GM12874 (cell line): ENCODE data around the gene MXD4.

Experiments
- TF ChIP-seq, protein P1 (sequence below): IDR thresholded peaks from 2 replicates; pipeline ENCODE4 v1.5.1; 2011; ENCODE audit warnings: low read depth, mild to moderate bottlenecking, control low read depth, low read length, moderate library complexity; ENCODE audit not compliant: insufficient read depth

Gene MXD4

DNA sequence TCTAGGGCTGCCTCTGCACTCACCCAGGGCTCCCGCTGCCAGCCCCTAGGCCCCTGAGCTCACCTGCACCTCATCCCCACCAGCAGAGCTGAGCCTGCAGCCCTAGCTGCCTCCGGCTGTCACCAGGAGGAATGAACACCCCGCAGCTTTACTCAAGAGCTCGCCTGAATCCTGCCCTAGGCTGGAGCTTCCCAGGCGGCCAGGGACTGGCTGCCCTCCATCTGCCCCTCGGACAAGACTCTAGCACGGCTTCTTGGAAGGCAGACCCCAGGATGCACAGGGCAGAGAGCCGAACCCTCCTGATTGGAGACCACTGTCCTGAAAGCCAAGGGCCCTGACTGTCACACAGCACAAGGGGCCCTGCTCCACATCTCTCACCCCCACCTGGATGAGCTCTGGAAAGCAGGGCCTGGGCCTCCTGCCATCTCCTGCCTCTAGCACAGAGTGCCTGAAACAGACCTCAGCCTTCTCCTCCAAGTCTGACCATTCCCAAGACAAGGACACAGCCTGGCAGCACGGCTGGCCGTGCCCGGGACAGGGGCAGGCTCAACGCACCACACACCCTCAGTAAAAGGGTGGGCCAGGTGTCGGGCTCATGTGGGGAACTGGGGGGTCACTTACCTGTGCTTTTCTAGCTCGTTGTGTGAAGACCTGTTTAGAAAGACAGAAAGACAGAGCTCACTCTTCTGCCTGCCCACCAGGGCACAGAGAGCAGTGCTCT lies 4.4 kb downstream of the MXD4 start:
- TF ChIP-seq, protein P1, sequence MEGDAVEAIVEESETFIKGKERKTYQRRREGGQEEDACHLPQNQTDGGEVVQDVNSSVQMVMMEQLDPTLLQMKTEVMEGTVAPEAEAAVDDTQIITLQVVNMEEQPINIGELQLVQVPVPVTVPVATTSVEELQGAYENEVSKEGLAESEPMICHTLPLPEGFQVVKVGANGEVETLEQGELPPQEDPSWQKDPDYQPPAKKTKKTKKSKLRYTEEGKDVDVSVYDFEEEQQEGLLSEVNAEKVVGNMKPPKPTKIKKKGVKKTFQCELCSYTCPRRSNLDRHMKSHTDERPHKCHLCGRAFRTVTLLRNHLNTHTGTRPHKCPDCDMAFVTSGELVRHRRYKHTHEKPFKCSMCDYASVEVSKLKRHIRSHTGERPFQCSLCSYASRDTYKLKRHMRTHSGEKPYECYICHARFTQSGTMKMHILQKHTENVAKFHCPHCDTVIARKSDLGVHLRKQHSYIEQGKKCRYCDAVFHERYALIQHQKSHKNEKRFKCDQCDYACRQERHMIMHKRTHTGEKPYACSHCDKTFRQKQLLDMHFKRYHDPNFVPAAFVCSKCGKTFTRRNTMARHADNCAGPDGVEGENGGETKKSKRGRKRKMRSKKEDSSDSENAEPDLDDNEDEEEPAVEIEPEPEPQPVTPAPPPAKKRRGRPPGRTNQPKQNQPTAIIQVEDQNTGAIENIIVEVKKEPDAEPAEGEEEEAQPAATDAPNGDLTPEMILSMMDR = no peak

DNA sequence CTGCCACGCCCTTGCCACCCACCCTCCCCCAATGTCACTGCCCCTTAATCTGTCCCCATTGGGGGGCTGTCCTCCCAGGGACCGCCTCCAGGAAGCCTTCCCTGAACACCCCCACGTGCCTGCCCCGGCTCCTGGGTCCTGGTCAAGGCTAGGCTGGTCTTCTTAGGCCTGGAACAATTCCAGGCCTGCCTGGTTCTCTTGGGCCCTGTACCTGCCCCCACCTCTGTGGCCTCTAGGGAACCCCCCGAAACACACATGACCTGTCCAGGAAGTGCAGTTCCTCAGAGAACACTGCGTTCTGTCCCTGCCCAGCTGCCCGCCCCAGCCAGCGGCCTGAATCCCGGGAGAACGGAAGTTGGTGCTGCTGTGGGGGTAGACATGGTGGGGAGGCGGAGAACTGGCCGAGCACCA lies 5.1 kb downstream of the MXD4 start:
- TF ChIP-seq, protein P1 = no peak

DNA sequence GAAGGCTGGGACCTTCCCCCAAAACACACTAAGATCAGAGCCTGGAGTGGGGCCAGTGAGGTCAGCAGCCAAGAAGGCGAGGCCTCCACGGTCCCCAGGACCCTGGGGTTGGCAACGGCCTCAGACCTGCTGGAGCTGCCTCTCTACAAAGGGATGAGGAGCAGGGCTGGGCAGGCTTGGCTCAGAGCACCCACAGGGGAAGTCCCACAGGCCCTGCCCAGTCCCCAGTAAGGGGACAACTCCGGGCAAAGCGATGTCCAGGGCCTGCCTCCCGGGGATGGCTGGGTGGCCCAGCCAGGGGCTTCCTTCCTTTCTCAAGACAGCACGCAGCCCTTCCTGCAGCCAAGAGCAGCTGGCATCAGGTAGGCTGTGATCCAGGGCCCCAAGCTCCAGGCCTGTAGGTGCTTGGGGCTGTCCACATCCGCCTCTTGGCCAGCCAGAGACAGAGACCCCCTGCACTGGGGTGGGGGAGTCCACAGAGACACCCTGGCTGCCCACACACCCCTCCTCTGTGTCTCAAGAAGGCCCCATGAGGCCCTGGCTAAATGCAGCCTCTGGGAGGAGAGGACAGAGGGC lies 5.7 kb downstream of the MXD4 start:
- TF ChIP-seq, protein P1 = no peak

DNA sequence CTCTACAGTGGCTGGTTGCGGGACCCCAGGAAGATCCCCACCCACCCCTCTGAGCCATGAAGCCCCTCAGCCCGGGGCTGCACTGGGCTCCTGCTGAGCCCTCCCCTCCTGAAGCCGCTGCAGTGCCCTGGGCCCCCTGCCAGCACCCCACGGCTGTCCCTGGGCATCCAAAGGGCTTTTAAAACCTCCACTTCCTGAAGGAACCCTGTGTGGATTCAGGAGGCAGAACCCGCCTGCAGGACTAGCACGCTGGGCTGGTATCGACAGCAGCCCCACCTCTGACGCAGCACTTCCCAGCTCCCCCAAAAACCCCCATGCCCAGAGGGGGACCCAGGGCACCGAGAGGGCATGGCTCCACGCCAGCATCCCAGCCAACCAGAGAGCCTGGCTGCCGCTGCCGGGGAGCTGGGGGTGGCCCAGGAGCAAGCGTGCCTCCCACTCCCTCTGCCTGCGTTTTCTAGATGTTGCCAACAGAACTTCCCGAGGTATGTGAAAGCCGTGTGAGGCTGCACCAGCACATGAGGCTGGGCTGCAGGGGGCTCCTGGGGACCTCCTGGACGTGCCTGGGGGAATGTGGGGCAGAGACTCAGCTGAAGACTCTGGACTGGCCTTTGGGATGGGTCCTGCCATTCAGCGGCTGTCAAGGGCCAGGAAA lies 6.3 kb downstream of the MXD4 start:
- TF ChIP-seq, protein P1 = no peak

DNA sequence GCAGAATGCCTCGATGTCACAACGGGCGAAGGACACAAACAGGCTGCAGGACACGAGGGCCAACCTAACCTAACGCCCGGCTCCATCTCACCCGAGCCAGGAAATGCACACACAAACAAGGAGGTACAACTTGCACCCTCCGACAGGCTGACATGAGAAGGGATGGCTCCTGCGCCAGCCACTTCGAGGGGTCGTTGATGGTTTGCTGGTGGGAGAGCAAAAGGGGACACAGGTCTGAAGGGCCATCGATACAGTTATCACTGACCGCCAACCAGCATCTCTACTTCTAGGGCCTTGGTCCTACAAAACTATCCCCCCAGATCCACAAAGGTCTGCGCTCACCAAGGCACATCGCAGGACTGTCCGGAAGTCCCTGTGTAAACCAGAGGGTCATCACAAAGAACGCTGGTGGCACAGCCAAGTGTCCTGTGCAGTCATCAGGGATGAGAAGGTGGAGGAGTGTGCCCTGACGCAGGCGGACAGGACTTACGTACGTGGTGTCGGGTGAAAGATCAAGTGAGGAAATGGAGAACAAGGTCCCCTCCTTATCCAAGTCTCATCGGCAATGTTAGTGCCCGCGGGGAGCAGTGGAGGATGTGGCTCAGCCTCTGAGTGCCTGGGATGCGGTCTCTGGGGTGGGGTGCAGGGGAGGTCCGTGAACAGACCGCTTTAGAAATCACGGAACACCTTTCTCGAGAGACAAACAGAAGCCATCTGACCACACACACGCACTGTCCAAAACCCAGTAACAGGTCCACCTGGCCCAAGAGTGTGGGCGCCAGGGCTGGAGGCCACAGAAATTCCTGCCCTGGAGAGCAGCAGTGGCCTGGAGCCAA lies 7.0 kb downstream of the MXD4 start:
- TF ChIP-seq, protein P1 = no peak

DNA sequence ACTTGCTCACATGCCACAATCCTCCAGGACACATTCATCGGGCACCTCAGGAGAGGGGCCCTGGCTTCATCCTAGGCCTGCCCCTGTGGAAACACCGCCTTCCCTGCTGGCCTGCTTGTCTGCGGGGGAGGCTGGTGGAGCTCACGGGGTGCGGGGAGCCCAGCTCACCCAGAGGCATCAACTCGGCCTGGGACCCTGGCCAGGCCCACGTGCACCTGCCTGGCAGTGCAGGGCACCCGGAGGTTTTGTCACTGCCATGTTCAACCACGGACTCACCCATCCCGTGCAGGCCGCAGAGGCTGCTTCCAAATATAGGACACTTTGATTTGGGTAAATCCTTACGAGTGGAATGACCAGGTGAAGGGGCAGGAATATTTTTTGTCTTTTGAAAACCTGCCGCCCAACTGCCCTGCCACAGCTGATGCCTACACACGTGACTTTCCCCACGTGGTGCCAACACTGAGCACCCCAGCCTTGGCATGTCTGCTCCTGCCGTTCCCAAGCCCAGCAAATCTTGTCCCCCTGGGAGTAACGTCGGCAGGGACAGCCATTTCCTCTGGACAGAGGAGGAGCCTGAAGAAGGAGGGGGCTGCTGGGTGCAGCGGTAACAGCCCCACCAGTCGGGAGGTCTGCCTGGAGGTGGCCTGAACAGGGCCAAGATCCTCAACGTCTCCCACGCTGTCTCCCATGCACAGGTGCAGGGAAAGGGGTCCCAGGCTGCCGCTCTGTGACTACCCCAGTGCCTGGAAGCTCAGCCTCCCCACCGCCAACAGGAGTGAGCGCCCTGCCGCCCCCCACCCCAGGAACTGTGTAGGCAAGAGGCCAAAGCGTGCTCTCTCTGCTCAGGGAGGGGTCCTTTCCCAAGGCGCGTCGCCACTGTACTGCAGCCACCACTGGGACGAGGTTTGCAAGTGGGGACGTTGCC lies 8.5 kb downstream of the MXD4 start:
- TF ChIP-seq, protein P1 = no peak
